Muscle of back (tissue), 11 donors: Measurements from ENCODE around the gene SCARF1. TPM values are rescaled to one million over a fixed set of nuclear protein-coding genes. Genes with fewer than 3 reads are reported as not detected.

Experiments used
- DNase-seq, 3 donors: peaks; one replicate each; pipeline versions ENCODE4 v3.0.0 to v3.0.0-alpha.2; 2013
- polyA plus RNA-seq, 10 donors: library from polyadenylated mRNA; unstranded; fragments of 120-200 nt; gene quantifications; one replicate each; pipeline ENCODE4 v1.2.1, GENCODE V29; 2013; ENCODE audit not compliant: insufficient read length in 10 of 10

Gene SCARF1
- polyA plus RNA-seq, 10 donors, result 5.3 to 9.8 (median 7.0) TPM

GRCh38 chr17:1629504-1630310 lies 15.8 kb downstream of the SCARF1 start:
- DNase-seq, result peak in 1 of 3 donors; percentile 45

DNA sequence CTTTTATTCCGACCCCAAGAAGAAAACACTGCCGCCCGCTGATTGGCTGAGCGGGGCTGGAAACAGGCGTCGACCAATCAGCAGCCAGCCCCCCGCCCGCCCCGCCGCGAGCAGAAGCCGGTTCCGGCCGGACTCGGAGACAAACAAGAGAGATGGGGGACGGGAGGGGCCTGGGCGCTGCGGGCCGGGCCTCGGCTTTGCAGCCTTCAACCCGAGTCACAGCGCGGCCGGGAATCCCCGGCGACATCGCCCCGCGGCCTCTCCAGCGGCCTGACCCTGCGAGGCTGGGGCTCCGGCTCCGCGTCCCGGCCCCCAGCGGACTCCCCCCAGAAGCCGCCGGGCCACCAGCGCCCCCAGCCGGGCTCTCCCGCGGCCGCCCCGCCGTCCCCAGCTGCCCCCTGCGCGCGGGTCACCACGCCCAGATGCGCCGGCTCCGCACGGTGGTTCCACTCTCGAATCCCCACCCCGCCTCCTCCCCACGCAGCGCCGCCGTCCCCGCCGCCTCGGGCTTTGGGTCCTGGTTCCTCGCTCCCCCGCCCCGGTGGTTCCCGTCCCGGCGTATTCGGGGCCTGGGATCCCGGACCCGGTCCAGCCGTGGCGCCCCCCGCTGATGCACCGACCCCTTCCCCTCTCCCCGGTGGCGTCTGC lies 16.6 kb downstream of the SCARF1 start:
- DNase-seq, result peak; percentile 90 to 97 (median 94)

DNA sequence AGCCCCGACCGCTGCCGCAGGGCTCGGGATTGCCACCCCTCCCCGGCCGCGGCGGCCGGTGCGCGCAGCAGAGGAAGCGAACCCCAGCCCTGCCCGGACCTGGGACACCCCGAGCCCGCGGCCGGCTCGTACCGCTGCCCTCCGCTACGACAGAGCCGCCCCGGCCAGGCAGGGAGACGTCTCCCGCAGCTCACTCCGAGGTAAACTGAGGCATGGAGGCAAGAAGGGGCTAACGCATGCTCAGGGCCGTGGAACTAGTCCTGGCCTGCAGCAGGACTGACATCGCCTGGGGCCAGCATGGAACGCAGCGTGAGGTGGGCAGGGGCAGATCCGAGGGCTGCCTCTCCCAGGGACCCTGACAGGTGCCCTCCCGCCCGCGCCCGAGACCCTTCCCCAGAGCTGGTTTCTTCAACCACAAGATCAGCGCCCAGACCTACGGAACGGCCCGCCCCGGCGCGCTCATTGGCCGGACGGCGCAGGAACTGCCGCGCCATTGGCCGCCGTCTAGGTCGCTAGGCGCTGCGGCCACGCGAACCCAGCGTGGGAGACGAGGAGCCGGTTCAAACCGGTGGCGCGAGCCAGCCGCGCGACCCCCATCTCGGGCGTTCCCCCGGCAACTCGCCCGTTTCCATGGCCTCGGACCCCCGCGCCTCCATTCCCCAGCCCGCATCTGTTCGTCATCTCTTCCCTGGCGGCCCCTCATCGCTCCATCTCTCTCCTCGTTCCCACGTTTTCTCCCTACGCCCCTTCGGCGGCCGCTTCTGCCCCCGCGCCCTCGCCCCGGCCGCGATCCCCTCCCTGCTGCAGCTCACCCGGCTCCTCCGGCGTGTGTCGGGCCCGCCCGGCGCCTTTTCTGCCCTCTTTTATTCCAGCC lies 17.3 kb downstream of the SCARF1 start, which contains the start of gene SLC43A2:
TSS of gene SLC43A2 (minus strand) at position 853 of the 874 bp plus-strand sequence. CDS start 960 bp downstream, outside the sequence.
- DNase-seq, result peak; percentile 76 to 95 (median 88)

GRCh38 chr17:1627182-1627981 lies 18.1 kb downstream of the SCARF1 start:
- DNase-seq, result peak in 1 of 3 donors; percentile 56

GRCh38 chr17:1626333-1626732 lies 19.2 kb downstream of the SCARF1 start:
- no peak for DNase-seq

GRCh38 chr17:1625581-1625980 lies 20.0 kb downstream of the SCARF1 start:
- DNase-seq, result no peak

GRCh38 chr17:1625053-1625452 lies 20.5 kb downstream of the SCARF1 start:
- DNase-seq, result no peak

- DNase-seq, result no peak
Observed at GRCh38 chr17:1624650-1625049, 20.9 kb downstream of the SCARF1 start.

GRCh38 chr17:1623057-1623630 lies 22.4 kb downstream of the SCARF1 start:
- DNase-seq, result no peak

DNA sequence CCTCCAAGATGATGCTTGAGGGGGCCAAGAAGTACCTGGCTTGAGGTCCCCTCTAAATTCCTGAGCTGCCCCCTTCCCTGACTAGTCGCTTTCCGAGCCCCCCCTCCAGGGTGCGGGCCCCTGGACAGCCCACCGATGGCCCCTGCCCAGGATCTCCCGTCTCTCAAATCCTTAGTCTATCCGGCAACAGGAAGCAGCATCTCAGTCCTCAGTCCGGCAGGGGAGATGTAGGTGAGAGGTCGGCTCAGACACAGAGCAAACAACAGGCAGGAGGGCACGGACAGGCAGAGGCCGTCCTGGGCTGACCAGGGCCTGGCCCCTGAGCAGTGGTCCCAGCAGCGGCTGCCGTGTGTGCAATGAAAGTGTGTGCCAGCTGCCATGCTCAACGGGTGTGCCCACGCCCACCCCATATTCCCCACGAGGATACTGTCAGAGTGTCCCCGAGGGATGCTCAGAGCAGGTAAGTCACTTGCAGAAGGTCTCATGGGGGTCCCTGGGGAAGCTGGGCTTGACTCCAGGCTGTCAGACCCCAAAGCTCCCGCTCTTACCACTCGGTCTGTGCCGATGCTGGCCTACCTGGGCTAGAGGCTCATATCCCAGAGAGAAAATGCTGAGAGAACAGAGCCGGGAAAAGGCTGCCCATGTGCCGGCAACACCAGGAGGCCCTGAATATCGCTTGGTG lies 24.1 kb downstream of the SCARF1 start:
- DNase-seq, result no peak

GRCh38 chr17:1620486-1620885 lies 25.0 kb downstream of the SCARF1 start:
- DNase-seq, result no peak

GRCh38 chr17:1617620-1618174 lies 27.8 kb downstream of the SCARF1 start:
- DNase-seq, result no peak

GRCh38 chr17:1616101-1616500 lies 29.4 kb downstream of the SCARF1 start:
- no peak for DNase-seq

DNA sequence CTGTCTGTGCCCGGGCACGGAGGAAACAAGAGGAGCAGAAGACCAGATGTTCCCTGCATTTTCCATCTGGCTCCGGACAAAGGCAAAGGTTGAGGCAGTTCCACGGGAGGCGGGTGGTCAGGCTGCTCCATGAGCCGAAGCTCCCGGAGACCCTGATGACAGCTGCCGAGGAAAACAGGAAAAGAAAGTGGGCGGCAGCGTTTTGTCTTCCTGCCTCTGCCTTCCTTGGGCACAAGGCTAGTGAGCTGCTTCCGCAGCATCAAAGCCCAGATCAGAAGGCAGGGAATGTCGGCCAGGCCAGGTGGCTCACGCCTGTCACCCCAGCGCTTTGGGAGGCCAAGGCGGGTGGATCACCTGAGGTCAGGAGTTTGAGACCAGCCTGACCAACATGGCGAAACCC lies 33.1 kb downstream of the SCARF1 start:
- no peak for DNase-seq

DNA sequence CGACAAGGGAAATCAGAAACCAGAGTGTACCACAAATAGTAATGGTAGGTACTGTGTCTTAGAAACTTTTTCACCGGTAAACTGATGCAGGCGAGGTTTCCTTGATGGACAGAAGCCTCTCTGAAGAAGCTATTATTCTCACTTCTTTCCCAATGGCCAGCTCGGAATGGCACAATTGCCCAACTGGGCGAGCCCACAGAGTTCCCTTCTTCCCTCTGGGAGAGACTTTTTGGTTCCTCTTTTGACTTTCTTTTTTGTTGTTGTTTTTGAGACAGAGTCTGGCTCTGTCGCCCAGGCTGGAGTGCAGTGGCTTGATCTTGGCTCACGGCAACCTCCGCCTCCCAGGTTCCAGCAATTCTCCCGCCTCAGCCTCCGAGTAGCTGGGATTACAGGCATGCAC lies 33.8 kb downstream of the SCARF1 start:
- DNase-seq, result no peak

DNA sequence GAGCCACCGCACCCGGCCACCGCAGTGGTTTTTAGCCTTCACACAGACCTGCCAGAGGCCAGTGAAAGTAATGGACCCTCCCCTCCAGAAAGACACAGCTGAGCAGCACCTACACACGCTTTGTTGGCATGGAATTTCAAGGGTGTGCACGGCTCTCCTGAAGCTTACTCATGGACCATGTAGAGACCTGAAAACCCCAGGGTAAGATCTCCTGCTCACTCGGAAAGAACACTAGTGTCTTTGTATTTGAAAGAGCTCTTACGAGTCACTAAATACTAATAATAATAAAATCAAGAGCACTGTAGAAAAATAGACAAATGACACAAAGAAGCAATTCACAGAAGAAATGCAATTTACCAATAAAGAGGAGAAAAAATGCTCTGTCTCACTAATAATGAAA lies 36.9 kb downstream of the SCARF1 start:
- DNase-seq, result no peak

DNA sequence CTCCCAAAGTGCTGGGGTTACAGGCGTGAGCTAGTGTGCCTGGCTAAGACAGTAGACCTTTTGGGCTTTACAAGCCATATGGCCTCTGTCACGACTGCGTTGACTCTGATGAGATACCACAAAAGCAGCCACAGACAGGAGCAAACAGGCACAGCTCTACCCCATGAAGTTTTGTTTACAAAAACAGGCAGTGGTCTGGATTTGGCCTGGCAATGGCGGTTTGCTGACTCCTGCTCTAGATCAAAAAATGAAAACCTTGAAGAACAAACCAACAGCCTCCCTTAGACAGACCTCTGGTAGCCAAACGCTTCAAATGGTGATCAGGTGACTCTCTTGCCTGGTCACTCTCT lies 37.6 kb downstream of the SCARF1 start:
- no peak for DNase-seq

- DNase-seq, result no peak
Observed at GRCh38 chr17:1606352-1606985, 39.1 kb downstream of the SCARF1 start.

DNA sequence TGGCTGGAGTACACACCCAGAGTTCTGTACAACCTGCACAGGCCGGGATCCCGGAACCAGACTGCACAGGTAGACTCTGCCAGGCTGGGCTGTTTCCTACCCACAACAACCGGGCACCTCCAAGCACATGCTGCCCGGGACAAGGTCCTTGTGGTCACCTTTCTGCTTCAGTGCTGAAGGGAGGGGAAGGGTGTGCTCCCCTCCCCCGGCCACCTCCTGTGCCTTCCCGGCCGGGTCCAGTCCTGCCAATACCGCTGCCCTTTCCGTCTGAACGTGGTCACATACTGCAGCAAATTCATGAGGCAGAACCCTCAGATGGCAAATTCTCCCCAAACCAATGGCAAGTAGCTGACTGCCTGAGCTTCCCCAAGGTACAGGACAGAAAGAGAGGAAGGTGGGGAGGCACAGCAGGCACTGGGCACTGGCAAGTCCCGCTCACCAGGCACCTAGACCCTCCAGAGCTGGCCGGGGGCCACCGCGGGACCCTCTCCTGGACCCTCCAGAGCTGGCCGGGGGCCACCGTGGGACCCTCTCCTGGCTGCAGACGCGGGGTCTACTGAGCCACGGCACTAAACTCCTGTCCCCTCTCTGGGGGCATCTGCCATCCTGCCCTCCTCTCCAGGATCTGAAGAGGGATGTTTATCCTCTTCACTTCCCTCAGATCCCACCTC lies 39.7 kb downstream of the SCARF1 start:
- DNase-seq, result no peak
